Kasumi-1 (cell line): Measurements from ENCODE around the gene KRT8.

Experiments used
- DNase-seq, 2 experiments: peaks; one replicate each; lab custom pipeline; 2025; lab: John Stamatoyannopoulos, UW

KRT8 gene

DNA sequence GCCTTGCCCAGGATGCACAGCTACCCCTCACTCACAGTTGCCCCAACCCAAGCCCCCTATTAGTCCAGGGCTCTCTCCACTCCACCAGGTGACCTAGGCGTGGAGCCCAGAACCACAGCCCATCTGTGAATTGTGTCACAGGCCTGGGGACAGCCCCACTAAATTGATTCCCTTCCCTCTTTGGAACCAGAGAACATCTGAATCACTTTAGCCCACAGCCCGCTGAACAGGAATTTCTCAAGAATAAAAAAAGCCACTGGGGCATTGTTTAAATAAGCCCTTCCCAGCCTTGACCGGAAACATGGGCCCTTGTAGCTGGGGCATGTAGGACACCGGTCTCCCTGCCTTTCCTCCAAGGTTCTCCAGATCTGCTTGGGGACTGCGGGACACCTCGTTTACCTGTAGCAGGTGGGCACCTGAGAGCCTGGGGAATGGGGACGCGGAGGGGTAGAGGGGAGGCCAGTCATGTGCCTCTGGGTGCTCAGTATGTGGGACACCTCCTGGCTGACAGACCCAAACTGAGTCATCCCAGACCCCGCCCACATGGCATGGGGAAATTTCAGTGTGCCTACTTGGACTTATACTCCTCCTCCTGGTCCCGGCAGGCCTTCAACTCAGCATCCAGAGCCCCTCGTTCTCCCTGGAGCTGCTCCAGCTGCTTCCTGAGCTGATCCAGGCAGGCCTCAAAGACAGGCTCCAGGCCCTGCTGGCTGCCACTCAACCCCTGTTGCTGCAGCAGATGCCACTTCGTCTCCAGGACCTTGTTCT, 57.4 kb downstream of the KRT8 start:
- no peak for DNase-seq
